IMR-90 (cell line): ENCODE results near the gene COL5A2. TPM values are rescaled to one million over a fixed set of nuclear protein-coding genes. Genes with fewer than 3 reads are reported as not detected.

Source experiments
- ATAC-seq: fragments of 200-7000 bp; cut with Tn5 transposase; 2 replicates; pipeline ENCODE4 v1.9.1; 2020; ENCODE audit warnings: low read depth, mild to moderate bottlenecking, moderate library complexity
- BruUV-seq: library from RNA; stranded (reverse); fragments of 400-500 nt; replicated peaks from 2 replicates; lab custom pipeline; 2021; lab: Mats Ljungman, UMichigan
- CTCF ChIA-PET: fragments of 300-600 bp; formaldehyde crosslinking; extraction: SDS; loops from one replicate; lab custom pipeline; 2021; ENCODE audit warnings: antibody characterized with exemption; lab: Yijun Ruan, JAX
- POLR2A ChIA-PET: fragments of 300-600 bp; sonication (Branson Sonifier 250); formaldehyde crosslinking; loops from one replicate; lab custom pipeline; 2022; ENCODE audit warnings: antibody characterized with exemption; ENCODE audit not compliant: unreplicated experiment; lab: Charles Lee
- DNase-seq: peaks from one replicate; pipeline ENCODE4 v3.0.0; 2013
- H2AFZ ChIP-seq: replicated peaks from 2 replicates; pipeline ENCODE3; 2013; ENCODE audit warnings: low read length, mild to moderate bottlenecking; ENCODE audit not compliant: poor library complexity
- H2AK5ac ChIP-seq: 2 replicates; pipeline ENCODE4 v1.6.1; 2013; ENCODE audit warnings: low read depth, low read length, inconsistent platforms
- H2AK9ac ChIP-seq: replicated peaks from 2 replicates; pipeline ENCODE3; 2013; ENCODE audit warnings: mild to moderate bottlenecking, low read depth, low read length, moderate library complexity; ENCODE audit not compliant: poor library complexity
- H2BK120ac ChIP-seq: 2 replicates; pipeline ENCODE4 v1.6.1; 2013; ENCODE audit warnings: low read depth, low read length, inconsistent platforms
- H2BK15ac ChIP-seq: 3 replicates; pipeline ENCODE4 v1.6.1; 2013; ENCODE audit warnings: low read depth, low read length, inconsistent platforms
- H2BK20ac ChIP-seq: 2 replicates; pipeline ENCODE4 v1.6.1; 2013; ENCODE audit warnings: low read depth, mild to moderate bottlenecking, inconsistent platforms, low read length, moderate library complexity
- H2BK5ac ChIP-seq: 2 replicates; pipeline ENCODE4 v1.6.1; 2013; ENCODE audit warnings: mild to moderate bottlenecking, low read depth, low read length, inconsistent platforms; ENCODE audit not compliant: poor library complexity, severe bottlenecking
- H3K14ac ChIP-seq: replicated peaks from 2 replicates; pipeline ENCODE4 v1.6.1; 2013; ENCODE audit warnings: low read depth, low read length, inconsistent platforms
- H3K18ac ChIP-seq: 2 replicates; pipeline ENCODE4 v1.6.1; 2013; ENCODE audit warnings: low read depth, low read length, control low read depth
- H3K23ac ChIP-seq: 2 replicates; pipeline ENCODE4 v1.6.1; 2013; ENCODE audit warnings: low read depth, low read length, inconsistent platforms
- H3K27ac ChIP-seq: 2 replicates; pipeline ENCODE4 v1.5.1; 2013; ENCODE audit warnings: mild to moderate bottlenecking, control low read depth, low read length; ENCODE audit not compliant: insufficient read depth
- H3K27me3 ChIP-seq: 2 replicates; pipeline ENCODE4 v1.6.1; 2013; ENCODE audit warnings: low read length; ENCODE audit not compliant: control insufficient read depth, insufficient read depth
- H3K36me3 ChIP-seq: 2 replicates; pipeline ENCODE4 v1.6.1; 2013; ENCODE audit warnings: low read length, mixed read lengths; ENCODE audit not compliant: control insufficient read depth, insufficient read depth
- H3K4ac ChIP-seq: 2 replicates; pipeline ENCODE4 v1.6.1; 2013; ENCODE audit warnings: low read depth, low read length, inconsistent platforms
- H3K4me1 ChIP-seq: 2 replicates; pipeline ENCODE4 v1.6.1; 2013; ENCODE audit warnings: low read length, mixed read lengths; ENCODE audit not compliant: control insufficient read depth, insufficient read depth
- H3K4me2 ChIP-seq: 2 replicates; pipeline ENCODE4 v1.6.1; 2013; ENCODE audit warnings: low read depth, mild to moderate bottlenecking, control low read depth, low read length, moderate library complexity
- H3K4me3 ChIP-seq: 2 replicates; pipeline ENCODE4 v1.5.1; 2013; ENCODE audit warnings: low read depth, mild to moderate bottlenecking, control low read depth, low read length, moderate library complexity; ENCODE audit not compliant: insufficient read depth
- H3K56ac ChIP-seq: 2 replicates; pipeline ENCODE4 v1.6.1; 2013; ENCODE audit warnings: low read length, inconsistent platforms; ENCODE audit not compliant: insufficient read depth; ENCODE audit errors: extremely low read depth
- H3K79me1 ChIP-seq, 2 experiments: 2 replicates each; pipeline ENCODE4 v1.6.1; 2013; ENCODE audit warnings: low read length in 2 of 2, inconsistent platforms in 1 of 2, low read depth in 1 of 2
- H3K9ac ChIP-seq: 2 replicates; pipeline ENCODE4 v1.6.1; 2013; ENCODE audit warnings: low read depth, low read length, control low read depth
- H3K9me1 ChIP-seq: 2 replicates; pipeline ENCODE4 v1.6.1; 2013; ENCODE audit warnings: low read length, inconsistent platforms; ENCODE audit not compliant: insufficient read depth
- H3K9me3 ChIP-seq: 2 replicates; pipeline ENCODE4 v1.6.1; 2013; ENCODE audit warnings: low read length; ENCODE audit not compliant: control insufficient read depth, insufficient read depth
- H4K20me1 ChIP-seq: 2 replicates; pipeline ENCODE4 v1.6.1; 2013; ENCODE audit warnings: low read length, inconsistent platforms; ENCODE audit not compliant: insufficient read depth
- H4K5ac ChIP-seq: 2 replicates; pipeline ENCODE4 v1.6.1; 2013; ENCODE audit warnings: mild to moderate bottlenecking, low read depth, low read length, control low read depth
- H4K8ac ChIP-seq, 2 experiments: 2 replicates each; pipeline ENCODE4 v1.6.1; 2013; ENCODE audit warnings: low read depth in 2 of 2, low read length in 2 of 2, control low read depth in 1 of 2, inconsistent platforms in 1 of 2
- H4K91ac ChIP-seq: 2 replicates; pipeline ENCODE4 v1.6.1; 2013; ENCODE audit warnings: low read depth, low read length, inconsistent platforms; ENCODE audit not compliant: insufficient read depth
- BHLHE40 ChIP-seq: fragments of 150-350 bp; IDR thresholded peaks from 2 replicates; pipeline ENCODE4 v1.6.1; 2016; ENCODE audit warnings: mild to moderate bottlenecking, low read depth, low read length
- CEBPB ChIP-seq: IDR thresholded peaks from 2 replicates; pipeline ENCODE4 v1.6.1; 2012; ENCODE audit warnings: low read depth, low read length, improper control_type of control experiment
- CHD1 ChIP-seq: IDR thresholded peaks from 2 replicates; pipeline ENCODE4 v1.6.1; 2012; ENCODE audit warnings: low read depth, low read length, improper control_type of control experiment
- CTCF ChIP-seq: conservative IDR thresholded peaks from 2 replicates; pipeline ENCODE4 v1.5.1; 2012; ENCODE audit warnings: mild to moderate bottlenecking, low read depth, low read length, improper control_type of control experiment
- FOS ChIP-seq: fragments of 150-350 bp; IDR thresholded peaks from 2 replicates; pipeline ENCODE4 v1.6.1; 2016; ENCODE audit warnings: low read depth, low read length
- MAFK ChIP-seq: IDR thresholded peaks from 2 replicates; pipeline ENCODE4 v1.6.1; 2012; ENCODE audit warnings: low read depth, low read length, improper control_type of control experiment
- MAZ ChIP-seq: IDR thresholded peaks from 2 replicates; pipeline ENCODE4 v1.6.1; 2012; ENCODE audit warnings: low read depth, mild to moderate bottlenecking, low read length, improper control_type of control experiment, moderate library complexity, borderline replicate concordance
- MXI1 ChIP-seq: IDR thresholded peaks from 2 replicates; pipeline ENCODE4 v1.6.1; 2012; ENCODE audit warnings: low read depth, mild to moderate bottlenecking, low read length, moderate library complexity, borderline replicate concordance
- NFE2L2 ChIP-seq: fragments of 150-350 bp; IDR thresholded peaks from 2 replicates; pipeline ENCODE4 v1.6.1; 2016; ENCODE audit warnings: low read depth, mild to moderate bottlenecking, low read length
- POLR2A ChIP-seq: IDR thresholded peaks from 2 replicates; pipeline ENCODE4 v1.6.1; 2012; ENCODE audit warnings: mild to moderate bottlenecking, low read depth, low read length
- RAD21 ChIP-seq: IDR thresholded peaks from 2 replicates; pipeline ENCODE4 v1.6.1; 2012; ENCODE audit warnings: low read length, improper control_type of control experiment
- RCOR1 ChIP-seq: IDR thresholded peaks from 2 replicates; pipeline ENCODE4 v1.6.1; 2012; ENCODE audit warnings: mild to moderate bottlenecking, low read length, improper control_type of control experiment; ENCODE audit not compliant: insufficient replicate concordance
- RFX5 ChIP-seq: IDR thresholded peaks from 2 replicates; pipeline ENCODE4 v1.8.0; 2012; ENCODE audit warnings: low read depth, mild to moderate bottlenecking, low read length, moderate library complexity
- SMC3 ChIP-seq: fragments of 150-350 bp; IDR thresholded peaks from 2 replicates; pipeline ENCODE4 v1.6.1; 2016; ENCODE audit warnings: low read depth, mild to moderate bottlenecking, antibody characterized with exemption, low read length, moderate library complexity
- WGBS, 2 experiments: methylation state at CpG; one replicate each; pipeline versions ENCODE4 v1.1.5 to v1.1.7; 2013; ENCODE audit warnings: missing lambda C conversion rate in 2 of 2; ENCODE audit not compliant: insufficient read length in 1 of 2; ENCODE audit errors: extremely low coverage in 2 of 2; 5-methylcytosine and 5-hydroxymethylcytosine counted together
- dilution Hi-C: fragments of 300-500 bp; cut with HindIII; formaldehyde crosslinking; loops from one replicate; pipeline ENCODE4 v1.14.3; 2018; ENCODE audit warnings: low sequenced_read_pairs; ENCODE audit not compliant: unreplicated experiment
- in situ Hi-C: fragments of 300-500 bp; cut with MboI; formaldehyde crosslinking; loops from 3 replicates; pipeline ENCODE4 v1.14.3; 2019; ENCODE audit warnings: low sequenced_read_pairs, inconsistent platforms, mixed read lengths
- intact Hi-C: fragments of 100-400 bp; cut with micrococcal nuclease; formaldehyde crosslinking; loops from 2 replicates; pipeline ENCODE4 v1.10.0; 2022
- polyA plus RNA-seq, 3 experiments: library from polyadenylated mRNA; depleted of rRNA; stranded (reverse); fragments of >200 nt; gene quantifications; 2 replicates each; pipeline ENCODE4 v1.2.3, GENCODE V29; 2012; ENCODE audit warnings: low replicate concordance in 1 of 3
- total RNA-seq: library from RNA; depleted of rRNA; stranded (reverse); fragments of >200 nt; gene quantifications from 2 replicates; pipeline ENCODE4 v1.2.3, GENCODE V29; 2012
- TF ChIP-seq, protein P1 (sequence below): fragments of 150-350 bp; IDR thresholded peaks from 2 replicates; pipeline ENCODE4 v1.6.1; 2017; ENCODE audit warnings: mild to moderate bottlenecking, antibody characterized with exemption, low read length, low read depth

COL5A2 gene
- total and polyA plus RNA-seq, 2 of the 4 experiments (the other 2 are of a cell fraction): 181 to 257 TPM

- in situ Hi-C loops: loop anchor here (5.0 kb wide), 1 partner anchor 457 kb away; no protein-coding TSS in a partner anchor
- Histone ChIP-seq H4K91ac (0 out of 2 replicates have a peak overlapping the region, but pooled peaks have one; percentile 40), H2BK5ac (peak overlapping the region; percentile 96), H3K4me3 (no peak overlapping the region), H3K9ac (no peak overlapping the region), H2BK20ac (peak overlapping the region; percentile 80; the same call in 1 of the 2 replicates), H3K4me2 (peak overlapping the region; percentile 50), H4K8ac (0 out of 4 replicates have a peak overlapping the region, but pooled peaks of 1 of the 2 experiments have one; percentile 29), H3K4ac (peak overlapping the region; percentile 78), H3K4me1 (peaks cover 4% of the 10 kb centered on the region), H2BK120ac (peak overlapping the region; percentile 40; the same call in 1 of the 2 replicates), H3K14ac (peak overlapping the region; percentile 78), H3K23ac (peak overlapping the region; percentile 87; the same call in 1 of the 2 replicates), H3K27me3 (no peaks in the 10 kb centered on the region), H3K56ac (no peak overlapping the region), H3K36me3 (peaks cover 47% of the 10 kb centered on the region), H4K5ac (peak overlapping the region; percentile 46; the same call in 1 of the 2 replicates), H2AK5ac (0 out of 2 replicates have a peak overlapping the region, but pooled peaks have one; percentile 5), H3K27ac (peak overlapping the region; percentile 12; the same call in 1 of the 2 replicates), H4K20me1 (no peaks in the 10 kb centered on the region), H3K18ac (peak overlapping the region; percentile 26; the same call in 1 of the 2 replicates), H3K9me1 (no peaks in the 10 kb centered on the region), H2BK15ac (no peak overlapping the region), H2AFZ (no peak overlapping the region), H2AK9ac (no peak overlapping the region), H3K9me3 (no peaks in the 10 kb centered on the region), H3K79me1 (peaks cover 8 to 24% of the 10 kb centered on the region in 2 experiments; a peak in 3 of 4 replicates)
- CTCF ChIA-PET: interaction anchor here (1.1 kb wide), 1 partner anchor 457 kb away, joined by 3 read pairs; no protein-coding TSS in a partner anchor
- intact Hi-C loops: loop anchor here (1.0 to 5.0 kb wide), 2 partner anchors 337 to 460 kb away; no protein-coding TSS in a partner anchor
- dilution Hi-C loops: no loop called here
- BruUV-seq: no TSS peak
- DNase-seq (peak; percentile 93), ATAC-seq (peak; percentile 75)
- WGBS, 2 experiments: no CpG with 5 or more reads among the region's 5 CpGs
- POLR2A ChIA-PET: no interaction called here
- no peak for TF ChIP-seq FOS
- no peak for TF ChIP-seq CHD1
- TF ChIP-seq MAFK: no peak
- no peak for TF ChIP-seq MXI1
- TF ChIP-seq CEBPB: no peak
- TF ChIP-seq BHLHE40: no peak
- TF ChIP-seq NFE2L2: no peak
- TF ChIP-seq RFX5: no peak
- TF ChIP-seq SMC3: no peak
- TF ChIP-seq, protein P1, sequence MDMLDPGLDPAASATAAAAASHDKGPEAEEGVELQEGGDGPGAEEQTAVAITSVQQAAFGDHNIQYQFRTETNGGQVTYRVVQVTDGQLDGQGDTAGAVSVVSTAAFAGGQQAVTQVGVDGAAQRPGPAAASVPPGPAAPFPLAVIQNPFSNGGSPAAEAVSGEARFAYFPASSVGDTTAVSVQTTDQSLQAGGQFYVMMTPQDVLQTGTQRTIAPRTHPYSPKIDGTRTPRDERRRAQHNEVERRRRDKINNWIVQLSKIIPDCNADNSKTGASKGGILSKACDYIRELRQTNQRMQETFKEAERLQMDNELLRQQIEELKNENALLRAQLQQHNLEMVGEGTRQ: no peak
- TF ChIP-seq POLR2A: no peak
- no peak for TF ChIP-seq RAD21
- no peak for TF ChIP-seq CTCF
- TF ChIP-seq RCOR1: no peak
- no peak for TF ChIP-seq MAZ
Measured at GRCh38 chr2:188984680-188985079, 194.9 kb downstream of the COL5A2 start.
